GM04504 (cell line): Measurements from ENCODE around the gene SETD1A.

Experiments
- DNase-seq: peaks from one replicate; pipeline ENCODE4 v3.0.0-alpha.2; 2012; ENCODE audit warnings: low read depth

Gene SETD1A

DNA sequence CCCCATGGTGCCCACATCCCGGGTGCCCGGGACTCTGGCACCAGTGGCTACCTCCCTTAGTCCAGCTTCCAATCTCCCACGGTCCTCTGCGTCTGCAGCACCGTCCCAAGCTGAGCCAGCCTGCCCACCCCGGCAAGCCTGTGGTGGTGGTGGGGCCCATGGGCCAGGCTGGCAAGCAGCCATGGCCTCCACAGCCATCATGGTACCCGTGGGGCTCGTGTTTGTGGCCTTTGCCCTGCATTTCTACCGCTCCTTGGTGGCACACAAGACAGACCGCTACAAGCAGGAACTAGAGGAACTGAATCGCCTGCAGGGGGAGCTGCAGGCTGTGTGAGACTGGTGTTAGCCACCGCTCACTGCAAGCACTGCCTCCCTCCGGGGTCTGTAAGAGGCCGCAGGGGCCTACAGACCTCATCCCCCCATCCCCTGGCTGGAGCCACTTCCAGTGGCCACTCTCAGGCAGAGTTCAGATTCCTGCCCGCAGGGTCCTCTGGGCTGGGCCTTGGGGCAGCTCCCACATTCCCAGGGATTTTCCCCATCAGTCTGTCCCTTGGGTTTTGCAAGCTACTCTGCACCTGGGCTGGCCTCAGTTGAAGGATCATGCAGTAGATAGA lies 3.9 kb upstream of the SETD1A start:
- DNase-seq = peak; percentile 38

DNA sequence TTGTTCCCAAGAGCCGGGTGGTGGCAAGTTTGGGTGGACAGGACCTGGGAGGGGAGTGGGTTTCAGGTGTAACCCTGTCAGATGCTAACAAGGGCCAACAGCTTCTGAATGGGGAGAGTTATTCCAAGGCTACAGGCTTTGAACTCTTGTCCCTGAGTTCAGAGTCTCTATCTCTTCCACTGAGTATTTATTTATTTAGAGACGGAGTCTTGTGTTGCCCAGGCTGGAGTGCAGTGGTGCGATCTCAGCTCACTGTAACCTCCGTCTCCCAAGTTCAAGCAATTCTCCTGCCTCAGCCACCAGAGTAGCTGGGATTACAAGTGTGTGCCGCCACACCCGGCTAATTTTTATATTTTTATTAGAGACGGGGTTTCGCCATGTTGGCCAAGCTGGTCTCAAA lies 2.6 kb upstream of the SETD1A start:
- no peak for DNase-seq

DNA sequence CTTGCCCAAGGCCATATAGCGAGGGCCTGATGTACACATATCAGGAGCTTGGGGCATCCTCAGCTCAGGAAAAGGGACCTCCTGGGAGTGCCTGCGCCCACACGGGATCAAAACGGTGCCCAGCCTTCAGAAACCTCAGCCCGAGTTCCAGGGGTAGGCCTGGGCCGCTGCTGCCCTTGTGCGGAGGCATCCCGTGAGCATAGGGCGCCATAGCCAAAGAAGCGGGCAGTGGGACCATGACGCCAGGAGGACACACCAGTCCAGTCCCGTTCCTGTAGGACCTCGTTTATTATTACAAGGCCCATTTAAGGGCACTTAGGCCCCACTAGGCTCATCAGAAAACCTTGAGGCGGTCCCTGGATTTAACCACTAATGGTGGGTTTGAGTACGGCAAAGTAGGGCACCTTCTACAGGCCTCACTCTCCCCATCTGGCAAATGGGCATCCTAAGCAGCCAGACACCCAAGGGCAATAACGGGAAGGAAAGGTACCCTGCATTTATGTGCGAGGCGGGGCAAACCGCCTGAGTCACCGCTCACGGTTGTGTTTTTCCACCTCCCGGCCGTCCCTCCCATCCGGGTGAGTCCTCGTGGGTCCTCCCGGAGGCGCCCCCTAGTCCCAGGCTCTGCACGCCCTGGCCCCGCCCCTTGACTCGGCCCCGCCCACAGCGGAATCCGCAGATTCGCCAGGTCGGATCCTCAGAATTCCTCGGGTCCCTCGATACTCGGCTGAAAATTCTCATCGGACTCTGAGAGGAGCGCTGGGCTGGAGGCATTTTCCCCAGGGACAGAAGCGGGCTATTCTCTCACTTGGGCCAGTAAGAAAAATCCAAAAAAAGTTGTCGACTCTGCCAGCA lies 726 bp upstream of the SETD1A start:
- peak; percentile 62 for DNase-seq

DNA sequence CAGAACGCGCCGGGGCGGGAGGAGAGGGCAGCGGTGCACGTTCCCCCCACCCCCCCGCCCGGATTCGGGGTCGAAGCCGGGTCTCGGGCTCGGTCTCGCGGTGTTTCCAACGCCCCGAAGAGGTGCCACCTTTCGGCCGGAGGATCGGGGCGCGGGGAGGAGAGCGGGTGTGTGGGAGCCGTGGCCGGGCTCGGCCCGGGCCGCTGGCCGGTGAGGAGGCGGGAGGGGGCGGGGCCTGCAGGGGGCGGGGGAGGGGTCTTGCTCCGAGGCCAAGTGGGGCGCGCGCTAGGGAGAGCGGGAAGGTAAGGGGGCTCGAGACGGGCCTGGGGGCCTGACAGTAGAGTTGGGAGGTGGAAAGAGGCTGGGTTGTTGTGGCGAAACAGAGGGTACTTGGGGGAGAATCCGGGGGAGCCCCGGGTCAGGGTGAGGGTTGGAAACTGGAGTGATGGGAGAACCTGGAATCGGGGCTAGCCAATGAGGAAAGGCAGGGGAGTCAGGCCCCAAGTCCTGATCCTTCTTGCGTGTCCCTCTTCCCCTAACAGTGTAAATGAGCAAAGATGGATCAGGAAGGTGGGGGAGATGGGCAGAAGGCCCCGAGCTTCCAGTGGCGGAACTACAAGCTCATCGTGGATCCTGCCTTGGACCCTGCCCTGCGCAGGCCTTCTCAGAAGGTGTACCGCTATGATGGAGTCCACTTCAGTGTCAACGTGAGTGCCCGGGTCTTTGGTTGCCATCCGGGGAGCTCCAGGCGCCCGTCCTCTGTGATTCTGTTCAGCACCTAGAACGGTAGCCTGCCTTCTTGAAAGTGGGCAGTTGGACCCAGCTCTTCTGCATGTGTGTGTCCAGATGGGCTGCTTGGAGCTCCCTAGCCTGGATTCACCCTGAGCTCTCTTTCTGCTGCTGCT lies 873 bp downstream of the SETD1A start:
- no peak for DNase-seq

DNA sequence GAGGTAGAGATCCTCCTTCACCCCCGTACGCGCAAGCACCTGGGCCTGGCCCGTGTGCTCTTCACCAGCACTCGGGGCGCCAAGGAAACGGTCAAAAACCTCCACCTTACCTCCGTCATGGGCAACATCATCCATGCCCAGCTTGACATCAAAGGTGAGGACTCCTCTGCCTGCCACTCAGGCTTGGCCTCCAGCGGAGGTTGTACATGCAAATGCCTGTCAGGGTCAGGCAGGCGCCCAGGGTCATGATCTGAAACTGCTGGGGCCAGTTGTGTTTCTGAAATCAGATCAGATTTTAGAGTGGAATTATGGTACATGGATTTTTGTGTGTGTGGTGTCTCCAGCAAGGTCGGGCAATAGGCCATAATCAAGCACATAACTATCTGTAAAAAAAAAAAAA lies 3.8 kb downstream of the SETD1A start:
- DNase-seq = no peak

DNA sequence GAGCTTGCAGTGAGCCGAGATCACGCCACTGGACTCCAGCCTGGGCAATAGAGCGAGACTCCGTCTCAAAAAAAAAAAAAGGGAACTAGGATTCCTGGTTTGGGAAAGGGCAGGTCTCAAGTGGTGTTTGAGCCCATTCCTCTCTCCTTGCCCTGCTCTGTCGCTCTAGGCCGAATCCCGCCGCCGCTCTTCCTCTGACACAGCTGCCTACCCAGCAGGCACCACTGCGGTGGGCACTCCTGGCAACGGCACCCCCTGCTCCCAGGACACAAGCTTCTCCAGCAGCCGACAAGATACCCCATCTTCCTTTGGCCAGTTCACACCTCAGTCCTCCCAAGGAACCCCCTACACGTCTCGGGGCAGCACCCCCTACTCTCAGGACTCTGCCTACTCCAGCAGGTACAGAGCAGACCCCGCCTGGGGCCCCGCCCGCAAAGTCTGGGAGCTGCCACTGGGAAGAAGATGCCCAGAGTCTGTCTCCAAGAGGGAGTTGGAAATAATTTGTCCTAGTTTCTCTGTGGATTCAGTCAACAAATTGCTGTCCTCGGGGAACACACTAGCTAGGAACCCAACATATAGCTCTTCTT lies 6.5 kb downstream of the SETD1A start:
- DNase-seq = no peak

DNA sequence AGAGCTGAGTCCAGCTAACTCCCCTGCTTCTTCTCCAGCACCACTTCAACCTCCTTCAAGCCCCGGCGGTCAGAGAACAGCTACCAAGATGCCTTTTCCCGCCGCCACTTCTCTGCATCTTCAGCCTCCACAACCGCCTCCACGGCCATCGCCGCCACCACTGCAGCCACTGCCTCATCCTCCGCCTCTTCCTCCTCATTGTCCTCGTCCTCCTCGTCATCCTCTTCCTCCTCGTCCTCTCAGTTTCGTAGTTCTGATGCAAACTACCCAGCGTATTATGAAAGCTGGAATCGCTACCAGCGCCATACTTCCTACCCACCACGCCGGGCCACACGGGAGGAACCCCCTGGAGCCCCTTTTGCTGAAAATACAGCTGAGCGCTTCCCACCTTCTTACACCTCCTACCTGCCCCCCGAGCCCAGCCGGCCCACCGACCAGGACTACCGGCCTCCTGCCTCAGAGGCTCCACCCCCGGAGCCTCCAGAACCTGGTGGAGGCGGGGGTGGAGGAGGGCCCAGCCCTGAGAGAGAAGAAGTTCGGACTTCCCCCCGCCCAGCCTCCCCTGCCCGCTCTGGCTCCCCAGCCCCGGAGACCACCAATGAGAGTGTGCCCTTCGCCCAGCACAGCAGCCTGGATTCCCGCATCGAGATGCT lies 7.1 kb downstream of the SETD1A start:
- no peak for DNase-seq

DNA sequence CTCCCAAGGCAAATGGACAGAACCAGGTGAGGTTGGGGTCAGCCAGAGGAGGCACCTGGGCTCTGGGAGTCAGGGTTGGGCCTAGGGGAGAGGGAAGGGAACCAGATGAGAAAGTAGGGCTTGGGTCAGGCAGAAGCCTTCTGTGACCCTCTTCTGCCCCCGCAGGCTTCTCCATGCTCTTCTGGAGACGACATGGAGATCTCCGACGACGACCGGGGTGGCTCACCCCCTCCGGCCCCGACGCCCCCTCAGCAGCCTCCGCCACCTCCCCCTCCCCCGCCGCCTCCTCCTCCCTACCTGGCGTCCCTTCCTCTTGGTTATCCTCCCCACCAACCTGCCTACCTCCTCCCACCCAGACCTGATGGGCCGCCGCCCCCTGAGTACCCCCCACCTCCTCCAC lies 7.9 kb downstream of the SETD1A start:
- no peak for DNase-seq

DNA sequence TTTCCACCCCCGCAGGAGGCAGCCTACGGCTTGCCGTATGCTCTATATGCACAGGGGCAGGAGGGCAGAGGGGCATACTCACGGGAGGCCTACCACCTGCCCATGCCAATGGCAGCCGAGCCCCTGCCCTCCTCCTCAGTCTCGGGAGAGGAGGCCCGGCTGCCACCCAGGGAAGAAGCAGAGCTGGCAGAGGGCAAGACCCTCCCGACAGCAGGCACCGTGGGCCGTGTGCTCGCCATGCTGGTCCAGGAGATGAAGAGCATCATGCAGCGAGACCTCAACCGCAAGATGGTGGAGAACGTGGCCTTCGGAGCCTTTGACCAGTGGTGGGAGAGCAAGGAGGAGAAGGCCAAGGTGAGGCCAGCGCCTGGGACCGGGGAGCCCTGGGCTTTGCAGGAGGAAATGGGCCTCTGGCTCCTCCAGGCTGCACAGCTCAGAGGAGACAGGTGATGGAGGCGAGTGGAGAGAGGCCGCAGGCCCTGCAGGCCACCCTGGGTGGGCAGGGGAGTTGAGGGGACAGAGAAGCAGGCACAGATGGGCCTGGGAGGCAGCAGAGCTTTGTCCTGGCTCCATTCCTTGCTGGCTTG lies 8.6 kb downstream of the SETD1A start:
- no peak for DNase-seq

DNA sequence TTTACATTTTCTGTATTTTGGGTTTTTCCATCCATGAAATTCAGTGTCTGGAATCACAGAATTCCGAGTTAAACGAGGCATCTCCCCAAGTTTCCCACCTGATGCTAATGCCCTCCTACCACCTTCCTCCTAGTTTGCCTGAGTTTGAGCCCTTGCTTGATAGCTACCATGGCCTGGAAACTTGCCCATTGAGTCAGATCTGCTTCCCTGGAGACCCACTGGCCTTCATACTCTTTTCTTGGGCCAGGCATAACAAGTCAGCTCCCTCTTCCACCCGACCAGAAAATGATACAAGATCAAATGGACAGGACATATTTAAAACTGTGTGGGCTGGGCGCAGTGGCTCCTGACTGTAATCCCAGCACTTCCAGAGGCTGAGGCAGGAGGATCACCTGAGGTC lies 10.2 kb downstream of the SETD1A start:
- DNase-seq = no peak

DNA sequence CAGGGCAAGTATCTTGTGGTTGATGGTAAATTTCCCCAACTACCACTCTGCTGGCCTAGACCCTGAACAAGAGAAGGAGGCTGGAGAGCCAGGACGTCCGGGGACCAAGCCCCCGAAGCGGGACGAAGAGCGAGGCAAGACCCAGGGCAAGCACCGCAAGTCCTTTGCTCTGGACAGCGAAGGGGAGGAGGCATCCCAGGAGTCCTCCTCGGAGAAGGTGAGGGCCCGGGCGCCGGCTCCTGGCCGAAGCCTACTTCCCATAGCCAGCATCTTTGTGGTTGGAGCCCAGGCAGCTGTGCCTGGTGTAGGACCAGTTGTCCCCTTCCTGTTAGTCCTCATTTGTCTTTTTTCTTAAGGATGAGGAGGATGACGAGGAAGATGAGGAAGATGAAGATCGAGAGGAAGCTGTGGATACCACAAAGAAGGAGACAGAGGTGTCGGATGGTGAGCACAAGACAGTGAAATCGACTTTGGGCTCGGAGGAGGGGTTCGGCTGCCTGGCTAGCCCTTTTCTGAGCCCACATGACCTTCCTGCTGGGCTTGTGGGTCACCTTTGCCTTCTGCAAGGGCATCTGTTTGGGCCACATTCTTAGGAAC lies 11.8 kb downstream of the SETD1A start:
- DNase-seq = no peak

DNA sequence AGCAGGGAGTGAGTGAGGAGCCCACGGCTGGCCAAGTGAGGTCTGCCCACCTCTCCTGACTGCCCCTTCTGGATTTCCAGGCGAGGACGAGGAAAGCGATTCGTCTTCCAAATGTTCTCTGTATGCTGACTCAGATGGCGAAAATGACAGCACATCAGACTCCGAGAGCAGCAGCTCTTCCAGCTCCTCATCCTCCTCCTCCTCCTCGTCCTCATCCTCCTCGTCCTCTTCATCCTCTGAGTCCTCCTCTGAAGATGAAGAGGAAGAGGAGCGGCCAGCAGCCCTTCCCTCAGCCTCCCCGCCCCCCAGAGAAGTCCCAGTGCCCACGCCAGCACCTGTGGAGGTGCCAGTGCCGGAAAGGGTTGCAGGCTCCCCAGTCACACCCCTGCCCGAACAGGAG lies 13.7 kb downstream of the SETD1A start:
- DNase-seq = no peak

DNA sequence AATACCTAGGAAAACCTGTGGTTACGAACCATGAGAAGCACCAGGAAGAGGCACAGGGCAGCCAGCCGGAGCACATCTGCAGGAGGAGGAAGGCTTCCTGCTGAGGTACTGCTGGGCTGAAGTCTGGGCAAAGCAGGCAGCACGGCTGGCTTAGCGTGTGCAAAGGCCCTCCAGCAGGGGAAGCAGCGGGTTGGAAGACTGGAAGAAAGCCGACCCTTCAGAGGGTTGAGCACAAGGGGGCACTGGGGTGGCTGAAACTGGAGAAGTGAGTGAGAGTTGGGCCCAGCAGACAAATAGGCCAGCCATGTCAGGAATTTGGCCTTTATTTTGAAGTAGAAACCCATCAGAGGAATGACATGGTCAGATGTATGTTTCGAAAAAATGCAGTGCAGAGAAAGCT lies 15.3 kb downstream of the SETD1A start:
- DNase-seq = no peak

DNA sequence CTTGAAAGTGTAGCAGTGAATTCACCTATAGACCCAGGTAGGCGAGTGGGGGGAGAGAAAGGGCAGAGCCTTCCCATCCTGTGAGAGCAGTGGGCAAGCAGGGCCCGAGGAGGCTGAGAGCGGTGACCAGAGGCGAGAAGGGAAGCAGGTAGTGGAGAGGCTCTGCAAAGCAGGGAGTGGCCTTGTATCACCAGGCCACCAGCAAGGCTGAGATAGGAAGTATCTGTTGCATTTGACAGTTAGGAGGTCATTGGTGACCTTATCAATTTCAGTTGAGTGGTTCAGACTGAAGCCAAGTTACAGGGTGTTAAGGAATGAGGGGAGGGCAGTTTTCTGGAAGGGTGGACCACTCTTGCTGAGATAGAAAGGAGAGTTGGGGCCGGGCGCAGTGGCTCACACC lies 16.8 kb downstream of the SETD1A start:
- DNase-seq = no peak

DNA sequence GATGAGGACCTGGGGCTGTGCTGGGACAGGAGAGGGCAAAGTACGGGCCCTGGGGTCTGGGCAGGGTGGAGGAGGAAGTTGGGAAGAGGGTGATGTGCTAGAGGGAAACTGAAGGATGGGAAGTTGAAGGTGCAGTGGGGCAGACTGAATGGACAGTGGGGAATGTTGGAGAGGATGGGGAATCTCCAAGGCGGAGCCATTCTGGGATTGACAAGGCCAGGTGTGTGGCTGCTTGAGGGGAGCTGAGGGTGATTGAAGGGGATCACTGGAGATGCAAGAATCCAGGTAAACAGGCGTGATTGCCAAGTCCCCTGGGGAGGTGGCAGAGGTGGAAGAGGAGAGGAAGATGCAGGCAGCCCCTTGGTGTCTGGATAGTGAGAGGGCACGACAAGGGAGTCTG lies 18.9 kb downstream of the SETD1A start:
- no peak for DNase-seq

DNA sequence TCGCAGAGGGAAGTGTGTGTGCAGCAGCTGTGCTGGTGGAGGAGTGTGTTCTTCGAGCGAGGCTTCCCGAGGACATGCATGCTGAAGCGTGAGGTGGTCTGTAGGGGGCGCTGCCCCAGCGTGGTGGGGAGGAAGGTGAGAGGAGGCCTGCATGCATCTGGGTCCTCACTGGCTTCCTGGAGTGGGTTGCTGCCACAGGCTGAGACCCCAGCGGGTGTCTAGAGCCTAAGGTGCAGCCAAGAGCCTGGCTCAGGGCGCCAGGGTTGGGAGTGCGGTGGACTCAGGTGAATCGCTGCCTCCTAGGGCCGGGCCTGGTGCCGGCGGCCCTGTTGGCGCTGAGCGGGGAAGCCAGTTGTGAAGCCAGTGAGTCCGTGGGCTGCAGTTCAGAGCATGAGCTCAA lies 19.9 kb downstream of the SETD1A start:
- DNase-seq = no peak

DNA sequence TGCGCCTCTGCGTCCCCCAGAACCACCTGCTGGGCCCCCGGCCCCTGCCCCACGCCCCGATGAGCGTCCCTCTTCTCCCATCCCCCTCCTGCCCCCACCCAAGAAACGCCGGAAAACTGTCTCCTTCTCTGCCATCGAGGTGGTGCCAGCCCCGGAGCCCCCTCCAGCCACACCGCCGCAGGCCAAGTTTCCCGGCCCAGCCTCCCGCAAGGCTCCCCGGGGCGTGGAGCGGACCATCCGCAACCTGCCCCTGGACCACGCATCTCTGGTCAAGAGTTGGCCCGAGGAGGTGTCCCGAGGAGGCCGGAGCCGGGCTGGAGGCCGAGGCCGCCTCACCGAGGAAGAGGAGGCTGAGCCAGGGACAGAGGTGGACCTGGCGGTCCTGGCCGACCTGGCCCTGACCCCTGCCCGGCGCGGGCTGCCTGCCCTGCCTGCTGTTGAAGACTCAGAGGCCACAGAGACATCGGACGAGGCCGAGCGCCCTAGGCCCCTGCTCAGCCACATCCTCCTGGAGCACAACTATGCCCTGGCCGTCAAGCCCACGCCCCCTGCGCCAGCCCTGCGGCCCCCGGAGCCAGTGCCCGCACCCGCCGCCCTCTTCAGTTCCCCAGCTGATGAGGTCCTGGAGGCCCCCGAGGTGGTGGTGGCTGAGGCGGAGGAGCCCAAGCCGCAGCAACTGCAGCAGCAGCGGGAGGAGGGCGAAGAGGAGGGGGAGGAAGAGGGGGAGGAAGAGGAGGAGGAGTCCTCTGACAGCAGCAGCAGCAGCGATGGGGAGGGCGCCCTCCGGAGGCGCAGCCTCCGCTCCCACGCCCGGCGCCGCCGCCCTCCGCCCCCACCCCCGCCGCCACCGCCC lies 21.8 kb downstream of the SETD1A start:
- DNase-seq = no peak

DNA sequence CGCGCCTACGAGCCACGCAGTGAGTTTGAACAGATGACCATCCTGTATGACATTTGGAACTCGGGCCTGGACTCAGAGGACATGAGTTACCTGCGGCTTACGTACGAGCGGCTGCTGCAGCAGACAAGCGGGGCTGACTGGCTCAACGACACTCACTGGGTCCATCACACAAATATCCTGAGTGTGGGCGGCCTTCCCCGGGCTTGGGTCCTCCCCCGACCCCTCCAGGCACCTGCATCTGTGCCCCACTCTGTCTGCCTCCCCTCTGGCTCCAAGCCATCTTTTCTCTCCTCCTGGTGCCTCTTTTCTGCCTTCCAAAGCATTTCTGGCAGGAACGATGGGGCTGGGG lies 22.4 kb downstream of the SETD1A start:
- DNase-seq = no peak

DNA sequence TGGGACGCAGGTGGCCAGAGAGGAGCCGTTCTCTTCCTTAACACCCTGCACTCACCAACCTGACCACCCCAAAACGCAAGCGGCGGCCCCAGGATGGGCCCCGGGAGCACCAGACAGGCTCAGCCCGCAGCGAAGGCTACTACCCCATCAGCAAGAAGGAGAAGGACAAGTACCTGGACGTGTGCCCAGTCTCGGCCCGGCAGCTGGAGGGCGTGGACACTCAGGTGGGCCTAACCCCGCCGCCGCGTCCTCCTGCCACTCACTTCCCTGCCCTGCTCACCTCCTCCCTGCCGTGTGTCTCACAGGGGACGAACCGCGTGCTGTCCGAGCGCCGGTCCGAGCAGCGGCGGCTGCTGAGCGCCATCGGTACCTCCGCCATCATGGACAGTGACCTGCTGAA lies 22.9 kb downstream of the SETD1A start:
- DNase-seq = no peak

DNA sequence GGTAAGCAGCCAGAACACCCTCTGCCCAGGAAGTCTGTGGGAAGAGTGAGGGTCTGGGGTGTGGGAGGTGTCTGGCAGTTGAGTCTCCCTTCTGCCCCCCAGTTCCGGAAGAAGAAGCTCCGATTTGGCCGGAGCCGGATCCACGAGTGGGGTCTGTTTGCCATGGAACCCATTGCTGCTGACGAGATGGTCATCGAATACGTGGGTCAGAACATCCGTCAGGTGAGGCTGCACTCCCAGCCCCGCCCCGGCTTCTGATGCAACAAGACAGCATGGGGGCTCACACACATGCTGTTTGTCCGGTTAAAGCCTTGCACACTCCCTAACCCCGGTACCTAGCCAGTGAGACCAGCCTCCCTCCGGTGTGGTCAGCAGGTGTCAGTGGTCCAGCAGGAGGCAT lies 23.4 kb downstream of the SETD1A start:
- no peak for DNase-seq
